Mesothelial cell of epicardium (in vitro differentiated cells): ENCODE data around the gene RBMS3. TPM values are rescaled to one million over a fixed set of nuclear protein-coding genes. Genes with fewer than 3 reads are reported as not detected.

Experiments used
- DNase-seq, 2 experiments: peaks; one replicate each; pipeline ENCODE4 v3.0.0; 2021; ENCODE audit warnings: low spot score in 2 of 2; ENCODE audit not compliant: unreplicated experiment in 2 of 2
- H3K27ac Mint-ChIP-seq: 2 replicates; pipeline ENCODE4 v1.8.0; 2021; ENCODE audit warnings: mixed read lengths
- H3K27me3 Mint-ChIP-seq: 2 replicates; pipeline ENCODE4 v1.8.0; 2021; ENCODE audit warnings: low read depth, mixed read lengths
- H3K36me3 Mint-ChIP-seq: 2 replicates; pipeline ENCODE4 v1.8.0; 2021; ENCODE audit warnings: mixed read lengths
- H3K4me1 Mint-ChIP-seq: 2 replicates; pipeline ENCODE4 v1.8.0; 2021; ENCODE audit warnings: mixed read lengths
- H3K4me3 Mint-ChIP-seq: 2 replicates; pipeline ENCODE4 v1.8.0; 2021; ENCODE audit warnings: mild to moderate bottlenecking, moderate library complexity, mixed read lengths
- H3K9me3 Mint-ChIP-seq: 2 replicates; pipeline ENCODE4 v1.8.0; 2021; ENCODE audit warnings: mixed read lengths
- CTCF ChIP-seq: fragments of 200-600 bp; sonication (generic); IDR thresholded peaks from one replicate; pipeline ENCODE4 v1.5.0; 2021; ENCODE audit warnings: antibody characterized with exemption; ENCODE audit not compliant: unreplicated experiment
- total RNA-seq: library from RNA; stranded (reverse); gene quantifications from 3 replicates; pipeline ENCODE4 v1.2.1, GENCODE V29; 2021

The RBMS3 gene
- total RNA-seq, 1 donor from 2014 or later: 42.5 TPM

- TF ChIP-seq CTCF: no peak
- H3K27me3 Mint-ChIP-seq: no peaks in the 10 kb centered on the region
- no peak overlapping the region for H3K27ac Mint-ChIP-seq
- H3K4me1 Mint-ChIP-seq: peaks cover 3% of the 10 kb centered on the region
- no peaks in the 10 kb centered on the region for H3K36me3 Mint-ChIP-seq
- no peaks in the 10 kb centered on the region for H3K9me3 Mint-ChIP-seq
- no peak overlapping the region for H3K4me3 Mint-ChIP-seq
- DNase-seq: no peak
Measured at GRCh38 chr3:29534006-29534405, 253.1 kb downstream of the RBMS3 start.

- Mint-ChIP-seq H3K4me3 (no peak overlapping the region), H3K9me3 (no peaks in the 10 kb centered on the region), H3K27ac (no peak overlapping the region), H3K4me1 (peaks cover 7% of the 10 kb centered on the region), H3K27me3 (no peaks in the 10 kb centered on the region), H3K36me3 (no peaks in the 10 kb centered on the region)
- no peak for TF ChIP-seq CTCF
- DNase-seq: no peak
Measured at GRCh38 chr3:29536016-29536758, 255.3 kb downstream of the RBMS3 start.

GRCh38 chr3:29537889-29538609 is 257.2 kb downstream of the RBMS3 start:
- H3K4me1 Mint-ChIP-seq: peaks cover 7% of the 10 kb centered on the region
- H3K4me3 Mint-ChIP-seq: no peak overlapping the region
- H3K27me3 Mint-ChIP-seq: no peaks in the 10 kb centered on the region
- no peak for TF ChIP-seq CTCF
- H3K9me3 Mint-ChIP-seq: no peaks in the 10 kb centered on the region
- H3K27ac Mint-ChIP-seq: no peak overlapping the region
- H3K36me3 Mint-ChIP-seq: no peaks in the 10 kb centered on the region
- DNase-seq: no peak

GRCh38 chr3:29538610-29538958 is 257.7 kb downstream of the RBMS3 start:
- no peaks in the 10 kb centered on the region for H3K27me3 Mint-ChIP-seq
- H3K36me3 Mint-ChIP-seq: no peaks in the 10 kb centered on the region
- TF ChIP-seq CTCF: no peak
- peaks cover 7% of the 10 kb centered on the region for H3K4me1 Mint-ChIP-seq
- no peaks in the 10 kb centered on the region for H3K9me3 Mint-ChIP-seq
- no peak overlapping the region for H3K27ac Mint-ChIP-seq
- DNase-seq: no peak
- H3K4me3 Mint-ChIP-seq: no peak overlapping the region

- Mint-ChIP-seq H3K4me3 (no peak overlapping the region), H3K27ac (no peak overlapping the region), H3K36me3 (no peaks in the 10 kb centered on the region), H3K4me1 (peaks cover 9% of the 10 kb centered on the region), H3K9me3 (no peaks in the 10 kb centered on the region), H3K27me3 (no peaks in the 10 kb centered on the region)
- no peak for TF ChIP-seq CTCF
- DNase-seq: no peak
Measured at GRCh38 chr3:29540544-29540943, 259.7 kb downstream of the RBMS3 start.
